ENCODE data around the gene TUBB4A.

DNA sequence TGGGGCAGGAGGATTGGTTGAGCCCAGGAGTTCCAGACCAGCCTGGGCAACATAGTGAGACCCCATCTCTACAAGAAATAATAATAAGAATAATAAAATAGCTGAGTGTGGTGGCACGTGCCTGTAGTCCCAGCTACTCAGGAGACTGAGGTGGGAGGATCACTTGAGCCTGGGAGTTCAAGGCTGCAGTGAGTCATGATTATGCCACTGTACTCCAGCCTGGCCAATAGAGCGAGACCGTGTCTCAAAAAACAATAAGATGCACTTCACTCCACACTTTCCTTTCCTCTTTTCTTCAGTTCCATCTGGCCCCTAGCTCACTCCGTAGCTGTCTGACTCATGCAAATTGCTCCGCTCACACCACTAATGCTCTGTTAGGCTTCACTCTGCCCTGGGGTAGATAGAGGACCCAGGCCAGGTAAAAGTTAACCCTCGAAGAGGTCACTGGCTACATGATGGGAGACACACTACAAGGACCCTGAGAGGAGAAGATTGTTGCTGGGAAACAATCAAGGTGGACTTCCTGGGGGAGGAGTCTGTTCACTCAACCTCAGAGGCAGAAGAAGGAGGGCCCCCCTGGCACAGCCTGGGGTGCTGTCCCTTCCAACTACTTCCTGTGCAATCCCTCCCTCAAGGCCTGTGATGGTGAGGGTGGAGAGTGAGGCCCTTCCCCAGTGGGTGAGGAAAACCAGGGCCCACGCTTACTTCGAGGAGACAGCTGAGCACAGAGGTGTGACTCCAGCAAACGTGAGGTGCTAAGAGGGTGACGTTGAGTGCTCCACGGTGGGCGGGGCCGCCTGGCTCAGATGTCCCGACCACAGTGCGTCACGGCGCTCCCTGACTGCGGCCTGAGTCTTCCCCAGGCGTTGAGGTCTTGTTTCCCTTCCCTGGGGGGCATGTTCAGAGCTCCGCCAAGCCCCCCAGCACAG is 19.9 kb upstream of the TUBB4A start:
- no peak for TF ChIP-seq CTCF (IDR thresholded peaks at IDR 0.05)
- no peak for TF ChIP-seq POLR2A (IDR thresholded peaks at IDR 0.05)
- no peak for TF ChIP-seq EP300 (IDR thresholded peaks at IDR 0.05)
